ENCODE measurements around the gene GASK1A.

DNA sequence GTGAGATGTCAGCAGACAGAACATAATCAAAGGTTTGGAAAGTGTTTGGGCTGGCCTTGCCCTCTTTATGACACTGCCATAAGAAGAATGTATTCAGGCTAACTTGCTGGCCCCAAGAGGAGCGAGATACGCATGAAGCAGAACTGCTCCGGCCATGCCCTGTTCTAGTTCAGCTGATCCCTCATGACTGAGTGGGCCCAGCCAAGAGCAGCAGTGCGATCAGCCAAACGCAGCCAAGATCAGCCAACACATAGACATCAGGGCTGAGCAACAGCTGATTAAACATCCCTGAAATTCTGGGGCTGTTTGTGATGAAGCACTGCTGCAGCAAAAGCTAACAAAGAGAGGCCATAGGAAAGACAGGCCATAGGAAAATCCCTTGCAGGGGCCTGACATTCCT is 102.7 kb downstream of the GASK1A start:
- TF ChIP-seq CTCF (conservative IDR thresholded peaks at IDR 0.05 in 1 of 2, IDR thresholded peaks at IDR 0.05 in 1 of 2; ENCODE audit: extremely low read depth in 1 of 2, insufficient read depth in 1 of 2, low read depth in 1 of 2, low read length in 2 of 2): no peak
- TF ChIP-seq EZH2 (IDR thresholded peaks at IDR 0.05; ENCODE audit: borderline replicate concordance, low read length): no peak

All from mammary epithelial cell (primary cell).